Measurements from ENCODE around the gene NR1I3. TPM values are rescaled to one million over a fixed set of nuclear protein-coding genes. Genes with fewer than 3 reads are reported as not detected.
"Not testable (repeated sequence)": the region's sequence is repeated elsewhere in the genome, so short reads cannot be mapped to it uniquely, and the experiment has no call there.

NR1I3 gene
- polyA plus RNA-seq, 4 donors = 0.28 to 13.3 (median 6.4) TPM

- 2 to 4% (median 4%) methylated on average over 59 to 62 of the region's 62 CpGs for WGBS, 3 donors
- peak within 1 kb of the TSS in 2 of 3 donors; percentile 48 to 57 for H3K4me3 ChIP-seq (ENCODE audit: low read depth in 1 of 3, low read length in 3 of 3)
- H3K9me3 ChIP-seq (ENCODE audit: control insufficient read depth in 2 of 2, insufficient read depth in 1 of 2, low read depth in 1 of 2, low read length in 1 of 2) = peaks cover 0 to 14% of the 10 kb centered on the region in 2 donors
- no peaks in the 10 kb centered on the region for H3K36me3 ChIP-seq (ENCODE audit: control insufficient read depth in 3 of 3, insufficient read depth in 2 of 3, low read depth in 1 of 3, low read length in 3 of 3)
- H3K27ac ChIP-seq (ENCODE audit: low read depth in 1 of 3, low read length in 2 of 3) = no peak within 1 kb of the TSS
- DNase-seq (peak; percentile 65 to 82), FAIRE-seq (no peak)
- H3K4me1 ChIP-seq (ENCODE audit: control insufficient read depth in 3 of 3, insufficient read depth in 2 of 3, low read depth in 1 of 3, low read length in 2 of 3) = peaks cover 0 to 19% (median 4%) of the 10 kb centered on the region in 3 donors
- peaks cover 0 to 13% (median 9%) of the 10 kb centered on the region in 3 donors for H3K27me3 ChIP-seq (ENCODE audit: control insufficient read depth in 3 of 3, insufficient read depth in 3 of 3, low read length in 3 of 3)
Observed at GRCh38 chr1:161258439-161259344, 20.7 kb upstream of the NR1I3 start, which contains the start of gene PCP4L1. PCP4L1 (plus strand) TSS chr1:161258745; CDS start chr1:161258975, 230 bp downstream.

GRCh38 chr1:161257109-161257508, 19.1 kb upstream of the NR1I3 start:
- not testable (repeated sequence) for H3K4me3 ChIP-seq (ENCODE audit: low read depth in 1 of 3, low read length in 3 of 3); H3K27ac ChIP-seq (ENCODE audit: low read depth in 1 of 3, low read length in 2 of 3); FAIRE-seq; H3K36me3 ChIP-seq (ENCODE audit: control insufficient read depth in 3 of 3, insufficient read depth in 2 of 3, low read depth in 1 of 3, low read length in 3 of 3); DNase-seq
- 88 to 96% (median 90%) methylated on average over 5 of the region's 5 CpGs for WGBS, 3 donors
- H3K9me3 ChIP-seq (ENCODE audit: control insufficient read depth in 2 of 2, insufficient read depth in 1 of 2, low read depth in 1 of 2, low read length in 1 of 2) = peaks cover 0 to 14% of the 10 kb centered on the region in 2 donors
- peaks cover 0 to 19% (median 4%) of the 10 kb centered on the region in 3 donors for H3K4me1 ChIP-seq (ENCODE audit: control insufficient read depth in 3 of 3, insufficient read depth in 2 of 3, low read depth in 1 of 3, low read length in 2 of 3)
- peaks cover 0 to 13% (median 9%) of the 10 kb centered on the region in 3 donors for H3K27me3 ChIP-seq (ENCODE audit: control insufficient read depth in 3 of 3, insufficient read depth in 3 of 3, low read length in 3 of 3)

- not testable (repeated sequence) for H3K27ac ChIP-seq (ENCODE audit: low read depth in 1 of 3, low read length in 2 of 3)
Observed at GRCh38 chr1:161255955-161256520, 18.0 kb upstream of the NR1I3 start.

GRCh38 chr1:161255302-161255701, 17.3 kb upstream of the NR1I3 start:
- H3K4me1 ChIP-seq (ENCODE audit: control insufficient read depth in 3 of 3, insufficient read depth in 2 of 3, low read depth in 1 of 3, low read length in 2 of 3); H3K27ac ChIP-seq (ENCODE audit: low read depth in 1 of 3, low read length in 2 of 3); H3K36me3 ChIP-seq (ENCODE audit: control insufficient read depth in 3 of 3, insufficient read depth in 2 of 3, low read depth in 1 of 3, low read length in 3 of 3); H3K4me3 ChIP-seq (ENCODE audit: low read depth in 1 of 3, low read length in 3 of 3); DNase-seq; FAIRE-seq: not testable (repeated sequence)
- H3K9me3 ChIP-seq (ENCODE audit: control insufficient read depth in 2 of 2, insufficient read depth in 1 of 2, low read depth in 1 of 2, low read length in 1 of 2) = peaks cover 0 to 14% of the 10 kb centered on the region in 2 donors
- H3K27me3 ChIP-seq (ENCODE audit: control insufficient read depth in 3 of 3, insufficient read depth in 3 of 3, low read length in 3 of 3) = peaks cover 0 to 13% (median 9%) of the 10 kb centered on the region in 3 donors
- 82 to 85% (median 85%) methylated on average over 5 of the region's 5 CpGs for WGBS, 3 donors

More at GRCh38 chr1:161255955-161256520, 18.0 kb upstream of the NR1I3 start:
- not testable (repeated sequence) for FAIRE-seq; H3K4me1 ChIP-seq (ENCODE audit: control insufficient read depth in 3 of 3, insufficient read depth in 2 of 3, low read depth in 1 of 3, low read length in 2 of 3); H3K4me3 ChIP-seq (ENCODE audit: low read depth in 1 of 3, low read length in 3 of 3); H3K36me3 ChIP-seq (ENCODE audit: control insufficient read depth in 3 of 3, insufficient read depth in 2 of 3, low read depth in 1 of 3, low read length in 3 of 3); DNase-seq
- 71 to 84% (median 80%) methylated on average over 4 of the region's 4 CpGs for WGBS, 3 donors
- peaks cover 0 to 14% of the 10 kb centered on the region in 2 donors for H3K9me3 ChIP-seq (ENCODE audit: control insufficient read depth in 2 of 2, insufficient read depth in 1 of 2, low read depth in 1 of 2, low read length in 1 of 2)
- H3K27me3 ChIP-seq (ENCODE audit: control insufficient read depth in 3 of 3, insufficient read depth in 3 of 3, low read length in 3 of 3) = peaks cover 0 to 13% (median 9%) of the 10 kb centered on the region in 3 donors

- 93 to 99% (median 94%) methylated on average over 8 of the region's 8 CpGs for WGBS, 3 donors
- Histone ChIP-seq H3K36me3 (ENCODE audit: control insufficient read depth in 3 of 3, insufficient read depth in 2 of 3, low read depth in 1 of 3, low read length in 3 of 3) (no peaks in the 10 kb centered on the region), H3K27me3 (ENCODE audit: control insufficient read depth in 3 of 3, insufficient read depth in 3 of 3, low read length in 3 of 3) (no peaks in the 10 kb centered on the region), H3K4me1 (ENCODE audit: control insufficient read depth in 3 of 3, insufficient read depth in 2 of 3, low read depth in 1 of 3, low read length in 2 of 3) (no peaks in the 10 kb centered on the region), H3K27ac (ENCODE audit: low read depth in 1 of 3, low read length in 2 of 3) (no peak overlapping the region), H3K4me3 (ENCODE audit: low read depth in 1 of 3, low read length in 3 of 3) (no peak overlapping the region), H3K9me3 (ENCODE audit: control insufficient read depth in 2 of 2, insufficient read depth in 1 of 2, low read depth in 1 of 2, low read length in 1 of 2) (peaks cover 0 to under 1% of the 10 kb centered on the region in 2 donors)
- FAIRE-seq (no peak), DNase-seq (no peak)
Observed at GRCh38 chr1:161251579-161251978, 13.6 kb upstream of the NR1I3 start.

GRCh38 chr1:161250829-161251228, 12.8 kb upstream of the NR1I3 start:
- H3K4me3 ChIP-seq (ENCODE audit: low read depth in 1 of 3, low read length in 3 of 3) = no peak overlapping the region
- 72 to 81% (median 81%) methylated on average over 6 to 7 of the region's 7 CpGs for WGBS, 3 donors
- H3K36me3 ChIP-seq (ENCODE audit: control insufficient read depth in 3 of 3, insufficient read depth in 2 of 3, low read depth in 1 of 3, low read length in 3 of 3) = no peaks in the 10 kb centered on the region
- H3K4me1 ChIP-seq (ENCODE audit: control insufficient read depth in 3 of 3, insufficient read depth in 2 of 3, low read depth in 1 of 3, low read length in 2 of 3) = no peaks in the 10 kb centered on the region
- H3K27me3 ChIP-seq (ENCODE audit: control insufficient read depth in 3 of 3, insufficient read depth in 3 of 3, low read length in 3 of 3) = no peaks in the 10 kb centered on the region
- no peaks in the 10 kb centered on the region for H3K9me3 ChIP-seq (ENCODE audit: control insufficient read depth in 2 of 2, insufficient read depth in 1 of 2, low read depth in 1 of 2, low read length in 1 of 2)
- FAIRE-seq (no peak), DNase-seq (no peak)
- H3K27ac ChIP-seq (ENCODE audit: low read depth in 1 of 3, low read length in 2 of 3) = no peak overlapping the region

GRCh38 chr1:161250100-161250499, 12.1 kb upstream of the NR1I3 start:
- H3K4me1 ChIP-seq (ENCODE audit: control insufficient read depth in 3 of 3, insufficient read depth in 2 of 3, low read depth in 1 of 3, low read length in 2 of 3); FAIRE-seq; H3K9me3 ChIP-seq (ENCODE audit: control insufficient read depth in 2 of 2, insufficient read depth in 1 of 2, low read depth in 1 of 2, low read length in 1 of 2); H3K27ac ChIP-seq (ENCODE audit: low read depth in 1 of 3, low read length in 2 of 3); H3K4me3 ChIP-seq (ENCODE audit: low read depth in 1 of 3, low read length in 3 of 3); H3K36me3 ChIP-seq (ENCODE audit: control insufficient read depth in 3 of 3, insufficient read depth in 2 of 3, low read depth in 1 of 3, low read length in 3 of 3); H3K27me3 ChIP-seq (ENCODE audit: control insufficient read depth in 3 of 3, insufficient read depth in 3 of 3, low read length in 3 of 3); DNase-seq: not testable (repeated sequence)
- WGBS, 3 donors = 89 to 94% (median 89%) methylated on average over 5 of the region's 5 CpGs

GRCh38 chr1:161244888-161245287, 6.9 kb upstream of the NR1I3 start:
- Histone ChIP-seq H3K27me3 (ENCODE audit: control insufficient read depth in 3 of 3, insufficient read depth in 3 of 3, low read length in 3 of 3) (no peaks in the 10 kb centered on the region), H3K4me1 (ENCODE audit: control insufficient read depth in 3 of 3, insufficient read depth in 2 of 3, low read depth in 1 of 3, low read length in 2 of 3) (no peaks in the 10 kb centered on the region), H3K9me3 (ENCODE audit: control insufficient read depth in 2 of 2, insufficient read depth in 1 of 2, low read depth in 1 of 2, low read length in 1 of 2) (no peaks in the 10 kb centered on the region), H3K4me3 (ENCODE audit: low read depth in 1 of 3, low read length in 3 of 3) (no peak overlapping the region), H3K36me3 (ENCODE audit: control insufficient read depth in 3 of 3, insufficient read depth in 2 of 3, low read depth in 1 of 3, low read length in 3 of 3) (no peaks in the 10 kb centered on the region), H3K27ac (ENCODE audit: low read depth in 1 of 3, low read length in 2 of 3) (no peak overlapping the region)
- FAIRE-seq = no peak
- 76 to 83% (median 80%) methylated on average over 4 of the region's 4 CpGs for WGBS, 3 donors
- no peak for DNase-seq

Measured in small intestine (tissue), 7 donors.